ENCODE data around the gene TADA2B. TPM values are rescaled to one million over a fixed set of nuclear protein-coding genes. Genes with fewer than 3 reads are reported as not detected.

TADA2B gene
- total and polyA plus RNA-seq, 2 experiments from 2014 or later = 15.4 to 20.1 TPM

GRCh38 chr4:7040765-7041164 lies 2.4 kb upstream of the TADA2B start:
- Histone ChIP-seq H3K79me2 (peaks cover 25% of the 10 kb centered on the region), H2AFZ (no peak overlapping the region), H3K9me2 (replicated peaks; ENCODE audit: insufficient read depth) (no peaks in the 10 kb centered on the region), H3K4me1 (ENCODE audit: insufficient read depth) (peaks cover 25% of the 10 kb centered on the region), H3K36me3 (replicated peaks; ENCODE audit: insufficient read depth, low read depth) (no peaks in the 10 kb centered on the region), H3K4me3 (no peak overlapping the region), H4K20me1 (ENCODE audit: insufficient read depth, poor library complexity, severe bottlenecking) (peaks cover 22% of the 10 kb centered on the region), H3K27ac (no peak overlapping the region), H3K27me3 (no peaks in the 10 kb centered on the region), H3K4me2 (no peak overlapping the region), H3K9me3 (ENCODE audit: low read depth) (no peaks in the 10 kb centered on the region)
- 85% methylated on average over 4 of the region's 4 CpGs for WGBS (ENCODE audit: low lambda C conversion rate, missing lambda C conversion rate)
- TF ChIP-seq, protein P1, sequence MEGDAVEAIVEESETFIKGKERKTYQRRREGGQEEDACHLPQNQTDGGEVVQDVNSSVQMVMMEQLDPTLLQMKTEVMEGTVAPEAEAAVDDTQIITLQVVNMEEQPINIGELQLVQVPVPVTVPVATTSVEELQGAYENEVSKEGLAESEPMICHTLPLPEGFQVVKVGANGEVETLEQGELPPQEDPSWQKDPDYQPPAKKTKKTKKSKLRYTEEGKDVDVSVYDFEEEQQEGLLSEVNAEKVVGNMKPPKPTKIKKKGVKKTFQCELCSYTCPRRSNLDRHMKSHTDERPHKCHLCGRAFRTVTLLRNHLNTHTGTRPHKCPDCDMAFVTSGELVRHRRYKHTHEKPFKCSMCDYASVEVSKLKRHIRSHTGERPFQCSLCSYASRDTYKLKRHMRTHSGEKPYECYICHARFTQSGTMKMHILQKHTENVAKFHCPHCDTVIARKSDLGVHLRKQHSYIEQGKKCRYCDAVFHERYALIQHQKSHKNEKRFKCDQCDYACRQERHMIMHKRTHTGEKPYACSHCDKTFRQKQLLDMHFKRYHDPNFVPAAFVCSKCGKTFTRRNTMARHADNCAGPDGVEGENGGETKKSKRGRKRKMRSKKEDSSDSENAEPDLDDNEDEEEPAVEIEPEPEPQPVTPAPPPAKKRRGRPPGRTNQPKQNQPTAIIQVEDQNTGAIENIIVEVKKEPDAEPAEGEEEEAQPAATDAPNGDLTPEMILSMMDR (IDR thresholded peaks at IDR 0.05; ENCODE audit: poor library complexity) = no peak
- TF ChIP-seq EZH2phosphoT487 (IDR thresholded peaks at IDR 0.05; ENCODE audit: low read depth, severe bottlenecking, unreplicated experiment) = no peak
- no peak for TF ChIP-seq EZH2 (IDR thresholded peaks at IDR 0.05; ENCODE audit: borderline replicate concordance)
- DNase-seq (ENCODE audit: low spot score) = no peak

GRCh38 chr4:7041246-7041645 lies 1.9 kb upstream of the TADA2B start:
- 97% methylated on average over 19 of the region's 19 CpGs for WGBS (ENCODE audit: low lambda C conversion rate, missing lambda C conversion rate)
- Histone ChIP-seq H3K4me3 (no peak overlapping the region), H2AFZ (no peak overlapping the region), H3K4me1 (ENCODE audit: insufficient read depth) (peaks cover 25% of the 10 kb centered on the region), H3K27me3 (no peaks in the 10 kb centered on the region), H3K9me3 (ENCODE audit: low read depth) (no peaks in the 10 kb centered on the region), H3K27ac (no peak overlapping the region), H4K20me1 (ENCODE audit: insufficient read depth, poor library complexity, severe bottlenecking) (peaks cover 27% of the 10 kb centered on the region), H3K36me3 (replicated peaks; ENCODE audit: insufficient read depth, low read depth) (no peaks in the 10 kb centered on the region), H3K9me2 (replicated peaks; ENCODE audit: insufficient read depth) (no peaks in the 10 kb centered on the region), H3K4me2 (peak overlapping the region; percentile 90), H3K79me2 (peaks cover 30% of the 10 kb centered on the region)
- no peak for TF ChIP-seq EZH2phosphoT487 (IDR thresholded peaks at IDR 0.05; ENCODE audit: low read depth, severe bottlenecking, unreplicated experiment)
- TF ChIP-seq EZH2 (IDR thresholded peaks at IDR 0.05; ENCODE audit: borderline replicate concordance) = no peak
- TF ChIP-seq, protein P1 (IDR thresholded peaks at IDR 0.05; ENCODE audit: poor library complexity) = no peak
- DNase-seq (ENCODE audit: low spot score) = no peak

GRCh38 chr4:7041801-7042502 lies 1.2 kb upstream of the TADA2B start:
- peak overlapping the region; percentile 72 for H3K4me3 ChIP-seq
- WGBS (ENCODE audit: low lambda C conversion rate, missing lambda C conversion rate) = 40% methylated on average over 39 of the region's 42 CpGs
- no peak for DNase-seq (ENCODE audit: low spot score)
- H3K27ac ChIP-seq = peak overlapping the region; percentile 69
- peak overlapping the region; percentile 90 for H3K4me2 ChIP-seq
- peaks cover 37% of the 10 kb centered on the region for H3K79me2 ChIP-seq
- no peaks in the 10 kb centered on the region for H3K27me3 ChIP-seq
- peak overlapping the region; percentile 68 for H2AFZ ChIP-seq
- peaks cover 34% of the 10 kb centered on the region for H4K20me1 ChIP-seq (ENCODE audit: insufficient read depth, poor library complexity, severe bottlenecking)
- no peaks in the 10 kb centered on the region for H3K36me3 ChIP-seq (replicated peaks; ENCODE audit: insufficient read depth, low read depth)
- no peaks in the 10 kb centered on the region for H3K9me3 ChIP-seq (ENCODE audit: low read depth)
- peaks cover 25% of the 10 kb centered on the region for H3K4me1 ChIP-seq (ENCODE audit: insufficient read depth)
- TF ChIP-seq EZH2 (IDR thresholded peaks at IDR 0.05; ENCODE audit: borderline replicate concordance) = no peak
- TF ChIP-seq, protein P1 (IDR thresholded peaks at IDR 0.05; ENCODE audit: poor library complexity) = no peak
- TF ChIP-seq EZH2phosphoT487 (IDR thresholded peaks at IDR 0.05; ENCODE audit: low read depth, severe bottlenecking, unreplicated experiment) = no peak
- H3K9me2 ChIP-seq (replicated peaks; ENCODE audit: insufficient read depth) = no peaks in the 10 kb centered on the region

Measured in hepatocyte (in vitro differentiated cells).